ENCODE results near the gene SLC5A1. TPM values are rescaled to one million over a fixed set of nuclear protein-coding genes. Genes with fewer than 3 reads are reported as not detected.

The SLC5A1 gene
- total and polyA plus RNA-seq, 2 of the 8 experiments (the other 6 are each of a cell fraction or from before 2014, with no cell fraction given) = 0.06 TPM; not detected in 1

DNA sequence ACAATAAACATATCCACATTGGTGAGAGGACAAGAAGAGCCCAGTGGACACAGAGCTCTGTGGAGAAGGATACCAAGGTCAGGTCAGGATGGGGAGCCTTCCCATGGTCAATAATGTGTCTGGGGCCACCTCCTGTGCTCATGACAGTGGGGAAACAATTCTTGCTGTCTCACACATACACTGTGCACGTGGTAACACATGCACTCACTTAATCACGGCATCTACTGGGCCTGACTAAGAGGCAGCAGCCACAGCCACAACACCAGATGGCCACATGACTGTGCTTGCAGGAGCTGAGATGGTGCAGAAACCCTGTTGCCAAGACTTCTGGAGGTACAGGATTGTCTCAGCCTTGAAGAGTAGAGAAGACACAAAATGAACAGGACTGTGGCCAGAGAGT, 87.4 kb downstream of the SLC5A1 start (continued):
- TF ChIP-seq, protein P1, sequence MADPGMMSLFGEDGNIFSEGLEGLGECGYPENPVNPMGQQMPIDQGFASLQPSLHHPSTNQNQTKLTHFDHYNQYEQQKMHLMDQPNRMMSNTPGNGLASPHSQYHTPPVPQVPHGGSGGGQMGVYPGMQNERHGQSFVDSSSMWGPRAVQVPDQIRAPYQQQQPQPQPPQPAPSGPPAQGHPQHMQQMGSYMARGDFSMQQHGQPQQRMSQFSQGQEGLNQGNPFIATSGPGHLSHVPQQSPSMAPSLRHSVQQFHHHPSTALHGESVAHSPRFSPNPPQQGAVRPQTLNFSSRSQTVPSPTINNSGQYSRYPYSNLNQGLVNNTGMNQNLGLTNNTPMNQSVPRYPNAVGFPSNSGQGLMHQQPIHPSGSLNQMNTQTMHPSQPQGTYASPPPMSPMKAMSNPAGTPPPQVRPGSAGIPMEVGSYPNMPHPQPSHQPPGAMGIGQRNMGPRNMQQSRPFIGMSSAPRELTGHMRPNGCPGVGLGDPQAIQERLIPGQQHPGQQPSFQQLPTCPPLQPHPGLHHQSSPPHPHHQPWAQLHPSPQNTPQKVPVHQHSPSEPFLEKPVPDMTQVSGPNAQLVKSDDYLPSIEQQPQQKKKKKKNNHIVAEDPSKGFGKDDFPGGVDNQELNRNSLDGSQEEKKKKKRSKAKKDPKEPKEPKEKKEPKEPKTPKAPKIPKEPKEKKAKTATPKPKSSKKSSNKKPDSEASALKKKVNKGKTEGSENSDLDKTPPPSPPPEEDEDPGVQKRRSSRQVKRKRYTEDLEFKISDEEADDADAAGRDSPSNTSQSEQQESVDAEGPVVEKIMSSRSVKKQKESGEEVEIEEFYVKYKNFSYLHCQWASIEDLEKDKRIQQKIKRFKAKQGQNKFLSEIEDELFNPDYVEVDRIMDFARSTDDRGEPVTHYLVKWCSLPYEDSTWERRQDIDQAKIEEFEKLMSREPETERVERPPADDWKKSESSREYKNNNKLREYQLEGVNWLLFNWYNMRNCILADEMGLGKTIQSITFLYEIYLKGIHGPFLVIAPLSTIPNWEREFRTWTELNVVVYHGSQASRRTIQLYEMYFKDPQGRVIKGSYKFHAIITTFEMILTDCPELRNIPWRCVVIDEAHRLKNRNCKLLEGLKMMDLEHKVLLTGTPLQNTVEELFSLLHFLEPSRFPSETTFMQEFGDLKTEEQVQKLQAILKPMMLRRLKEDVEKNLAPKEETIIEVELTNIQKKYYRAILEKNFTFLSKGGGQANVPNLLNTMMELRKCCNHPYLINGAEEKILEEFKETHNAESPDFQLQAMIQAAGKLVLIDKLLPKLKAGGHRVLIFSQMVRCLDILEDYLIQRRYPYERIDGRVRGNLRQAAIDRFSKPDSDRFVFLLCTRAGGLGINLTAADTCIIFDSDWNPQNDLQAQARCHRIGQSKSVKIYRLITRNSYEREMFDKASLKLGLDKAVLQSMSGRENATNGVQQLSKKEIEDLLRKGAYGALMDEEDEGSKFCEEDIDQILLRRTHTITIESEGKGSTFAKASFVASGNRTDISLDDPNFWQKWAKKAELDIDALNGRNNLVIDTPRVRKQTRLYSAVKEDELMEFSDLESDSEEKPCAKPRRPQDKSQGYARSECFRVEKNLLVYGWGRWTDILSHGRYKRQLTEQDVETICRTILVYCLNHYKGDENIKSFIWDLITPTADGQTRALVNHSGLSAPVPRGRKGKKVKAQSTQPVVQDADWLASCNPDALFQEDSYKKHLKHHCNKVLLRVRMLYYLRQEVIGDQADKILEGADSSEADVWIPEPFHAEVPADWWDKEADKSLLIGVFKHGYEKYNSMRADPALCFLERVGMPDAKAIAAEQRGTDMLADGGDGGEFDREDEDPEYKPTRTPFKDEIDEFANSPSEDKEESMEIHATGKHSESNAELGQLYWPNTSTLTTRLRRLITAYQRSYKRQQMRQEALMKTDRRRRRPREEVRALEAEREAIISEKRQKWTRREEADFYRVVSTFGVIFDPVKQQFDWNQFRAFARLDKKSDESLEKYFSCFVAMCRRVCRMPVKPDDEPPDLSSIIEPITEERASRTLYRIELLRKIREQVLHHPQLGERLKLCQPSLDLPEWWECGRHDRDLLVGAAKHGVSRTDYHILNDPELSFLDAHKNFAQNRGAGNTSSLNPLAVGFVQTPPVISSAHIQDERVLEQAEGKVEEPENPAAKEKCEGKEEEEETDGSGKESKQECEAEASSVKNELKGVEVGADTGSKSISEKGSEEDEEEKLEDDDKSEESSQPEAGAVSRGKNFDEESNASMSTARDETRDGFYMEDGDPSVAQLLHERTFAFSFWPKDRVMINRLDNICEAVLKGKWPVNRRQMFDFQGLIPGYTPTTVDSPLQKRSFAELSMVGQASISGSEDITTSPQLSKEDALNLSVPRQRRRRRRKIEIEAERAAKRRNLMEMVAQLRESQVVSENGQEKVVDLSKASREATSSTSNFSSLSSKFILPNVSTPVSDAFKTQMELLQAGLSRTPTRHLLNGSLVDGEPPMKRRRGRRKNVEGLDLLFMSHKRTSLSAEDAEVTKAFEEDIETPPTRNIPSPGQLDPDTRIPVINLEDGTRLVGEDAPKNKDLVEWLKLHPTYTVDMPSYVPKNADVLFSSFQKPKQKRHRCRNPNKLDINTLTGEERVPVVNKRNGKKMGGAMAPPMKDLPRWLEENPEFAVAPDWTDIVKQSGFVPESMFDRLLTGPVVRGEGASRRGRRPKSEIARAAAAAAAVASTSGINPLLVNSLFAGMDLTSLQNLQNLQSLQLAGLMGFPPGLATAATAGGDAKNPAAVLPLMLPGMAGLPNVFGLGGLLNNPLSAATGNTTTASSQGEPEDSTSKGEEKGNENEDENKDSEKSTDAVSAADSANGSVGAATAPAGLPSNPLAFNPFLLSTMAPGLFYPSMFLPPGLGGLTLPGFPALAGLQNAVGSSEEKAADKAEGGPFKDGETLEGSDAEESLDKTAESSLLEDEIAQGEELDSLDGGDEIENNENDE (IDR thresholded peaks at IDR 0.05; ENCODE audit: insufficient replicate concordance, low read length) = no peak
- no peak for TF ChIP-seq EGR1 (IDR thresholded peaks at IDR 0.05; ENCODE audit: borderline replicate concordance, low read depth, low read length)
- no peak for TF ChIP-seq POLR2AphosphoS5 (IDR thresholded peaks at IDR 0.05; ENCODE audit: low read depth, low read length)
- no peak for TF ChIP-seq HDAC6 (IDR thresholded peaks at IDR 0.05; ENCODE audit: low read depth, low read length)

All from H1 (cell line).